Measurements from ENCODE around the gene MAGEA1.
"Not testable (repeated sequence)": the region's sequence is repeated elsewhere in the genome, so short reads cannot be mapped to it uniquely, and the experiment has no call there.

Gene MAGEA1, protein sequence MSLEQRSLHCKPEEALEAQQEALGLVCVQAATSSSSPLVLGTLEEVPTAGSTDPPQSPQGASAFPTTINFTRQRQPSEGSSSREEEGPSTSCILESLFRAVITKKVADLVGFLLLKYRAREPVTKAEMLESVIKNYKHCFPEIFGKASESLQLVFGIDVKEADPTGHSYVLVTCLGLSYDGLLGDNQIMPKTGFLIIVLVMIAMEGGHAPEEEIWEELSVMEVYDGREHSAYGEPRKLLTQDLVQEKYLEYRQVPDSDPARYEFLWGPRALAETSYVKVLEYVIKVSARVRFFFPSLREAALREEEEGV

DNA sequence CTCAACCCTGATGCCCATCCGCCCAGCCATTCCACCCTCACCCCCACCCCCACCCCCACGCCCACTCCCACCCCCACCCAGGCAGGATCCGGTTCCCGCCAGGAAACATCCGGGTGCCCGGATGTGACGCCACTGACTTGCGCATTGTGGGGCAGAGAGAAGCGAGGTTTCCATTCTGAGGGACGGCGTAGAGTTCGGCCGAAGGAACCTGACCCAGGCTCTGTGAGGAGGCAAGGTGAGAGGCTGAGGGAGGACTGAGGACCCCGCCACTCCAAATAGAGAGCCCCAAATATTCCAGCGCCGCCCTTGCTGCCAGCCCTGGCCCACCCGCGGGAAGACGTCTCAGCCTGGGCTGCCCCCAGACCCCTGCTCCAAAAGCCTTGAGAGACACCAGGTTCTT, at the start of gene MAGEA1:
Gene MAGEA1, plus strand, starts transcription at position 154 of the 400 bp plus-strand sequence. CDS start 3,106 bp downstream, outside the sequence.
- no peak within 1 kb of the TSS for H3K4me3 ChIP-seq (ENCODE audit: severe bottlenecking)
- no peak for DNase-seq (ENCODE audit: low spot score)
- no peaks in the 10 kb centered on the region for H3K36me3 ChIP-seq (ENCODE audit: low read depth)
- H3K4me1 ChIP-seq (ENCODE audit: insufficient read depth, poor library complexity, severe bottlenecking), result no peaks in the 10 kb centered on the region
- H3K9me3 ChIP-seq (ENCODE audit: severe bottlenecking), result no peaks in the 10 kb centered on the region
- TF ChIP-seq, protein P1, sequence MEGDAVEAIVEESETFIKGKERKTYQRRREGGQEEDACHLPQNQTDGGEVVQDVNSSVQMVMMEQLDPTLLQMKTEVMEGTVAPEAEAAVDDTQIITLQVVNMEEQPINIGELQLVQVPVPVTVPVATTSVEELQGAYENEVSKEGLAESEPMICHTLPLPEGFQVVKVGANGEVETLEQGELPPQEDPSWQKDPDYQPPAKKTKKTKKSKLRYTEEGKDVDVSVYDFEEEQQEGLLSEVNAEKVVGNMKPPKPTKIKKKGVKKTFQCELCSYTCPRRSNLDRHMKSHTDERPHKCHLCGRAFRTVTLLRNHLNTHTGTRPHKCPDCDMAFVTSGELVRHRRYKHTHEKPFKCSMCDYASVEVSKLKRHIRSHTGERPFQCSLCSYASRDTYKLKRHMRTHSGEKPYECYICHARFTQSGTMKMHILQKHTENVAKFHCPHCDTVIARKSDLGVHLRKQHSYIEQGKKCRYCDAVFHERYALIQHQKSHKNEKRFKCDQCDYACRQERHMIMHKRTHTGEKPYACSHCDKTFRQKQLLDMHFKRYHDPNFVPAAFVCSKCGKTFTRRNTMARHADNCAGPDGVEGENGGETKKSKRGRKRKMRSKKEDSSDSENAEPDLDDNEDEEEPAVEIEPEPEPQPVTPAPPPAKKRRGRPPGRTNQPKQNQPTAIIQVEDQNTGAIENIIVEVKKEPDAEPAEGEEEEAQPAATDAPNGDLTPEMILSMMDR (IDR thresholded peaks at IDR 0.05; ENCODE audit: poor library complexity, severe bottlenecking), result no peak
- H3K27me3 ChIP-seq (ENCODE audit: insufficient read depth, poor library complexity, severe bottlenecking), result no peaks in the 10 kb centered on the region
- H3K27ac ChIP-seq (ENCODE audit: poor library complexity, severe bottlenecking), result no peak within 1 kb of the TSS
- ATAC-seq (ENCODE audit: low read depth), result no peak

DNA sequence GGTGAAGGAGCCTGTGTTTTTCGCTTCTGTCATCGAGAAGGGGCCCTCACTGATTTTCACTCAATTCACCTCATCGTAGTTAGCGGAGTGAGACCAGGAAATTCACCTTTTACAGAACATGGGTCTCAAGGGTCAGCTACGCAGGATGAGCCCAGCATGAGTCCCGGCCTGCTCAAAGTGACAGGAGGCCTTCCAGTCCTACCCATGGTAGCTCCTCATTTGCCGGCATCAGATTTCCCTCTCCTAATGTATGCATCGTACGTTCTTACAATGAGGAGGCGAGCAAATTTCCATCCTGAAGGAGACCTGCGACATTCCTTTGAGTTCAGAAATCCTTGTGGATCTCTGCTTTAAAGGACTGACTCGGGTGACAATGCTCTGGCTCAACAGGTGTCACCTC, 46.2 kb upstream of the MAGEA1 start:
- H3K27ac ChIP-seq (ENCODE audit: poor library complexity, severe bottlenecking); H3K4me3 ChIP-seq (ENCODE audit: severe bottlenecking); H3K27me3 ChIP-seq (ENCODE audit: insufficient read depth, poor library complexity, severe bottlenecking); ATAC-seq (ENCODE audit: low read depth); H3K4me1 ChIP-seq (ENCODE audit: insufficient read depth, poor library complexity, severe bottlenecking); H3K36me3 ChIP-seq (ENCODE audit: low read depth); DNase-seq (ENCODE audit: low spot score); H3K9me3 ChIP-seq (ENCODE audit: severe bottlenecking): not testable (repeated sequence)

DNA sequence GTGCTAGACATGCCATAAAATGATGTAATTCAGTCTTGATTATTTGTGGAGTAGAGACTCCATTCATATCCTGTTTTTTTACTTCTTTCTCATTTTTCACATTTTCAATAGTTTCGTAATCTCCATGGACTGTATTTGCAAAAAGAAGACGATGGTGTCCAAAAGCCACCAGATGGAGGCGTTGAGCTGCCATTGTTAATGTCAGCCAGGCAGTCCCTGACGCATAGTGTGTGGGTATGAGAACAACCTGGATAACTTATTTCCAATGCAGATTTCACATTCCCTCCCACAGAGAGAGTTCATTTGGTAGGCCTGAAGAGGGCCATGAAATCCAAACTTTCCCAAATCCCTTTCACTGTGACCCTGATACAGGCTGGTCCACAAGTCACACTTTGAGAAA, 40.0 kb upstream of the MAGEA1 start:
- ATAC-seq (ENCODE audit: low read depth), result peak; percentile 61; the same call in 2 of the 3 replicates
- not testable (repeated sequence) for H3K4me1 ChIP-seq (ENCODE audit: insufficient read depth, poor library complexity, severe bottlenecking)

DNA sequence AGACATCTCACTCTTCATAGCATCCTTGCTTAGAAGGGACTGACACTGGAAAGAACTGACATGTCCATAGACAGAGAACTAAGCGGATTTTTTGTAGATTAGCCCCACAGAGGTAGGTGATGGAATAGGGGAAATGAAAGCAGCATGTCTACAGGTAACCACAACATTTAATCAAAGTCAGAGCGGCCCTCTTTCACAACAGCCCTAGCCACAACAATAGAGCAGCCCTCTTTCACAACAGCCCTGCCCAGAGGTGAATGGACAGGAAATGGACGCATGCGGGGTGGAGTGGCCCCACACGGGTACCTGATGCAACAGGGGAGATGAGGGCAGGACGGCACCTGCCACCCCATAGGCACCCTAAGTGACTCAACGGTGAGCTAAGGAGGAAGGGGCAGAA, 32.8 kb upstream of the MAGEA1 start:
- ATAC-seq (ENCODE audit: low read depth), result peak; percentile 55
- H3K36me3 ChIP-seq (ENCODE audit: low read depth); H3K4me1 ChIP-seq (ENCODE audit: insufficient read depth, poor library complexity, severe bottlenecking); DNase-seq (ENCODE audit: low spot score); H3K27me3 ChIP-seq (ENCODE audit: insufficient read depth, poor library complexity, severe bottlenecking); H3K4me3 ChIP-seq (ENCODE audit: severe bottlenecking); H3K9me3 ChIP-seq (ENCODE audit: severe bottlenecking); H3K27ac ChIP-seq (ENCODE audit: poor library complexity, severe bottlenecking): not testable (repeated sequence)

More for the DNA sequence above, 40.0 kb upstream of the MAGEA1 start:
- H3K27ac ChIP-seq (ENCODE audit: poor library complexity, severe bottlenecking); H3K4me3 ChIP-seq (ENCODE audit: severe bottlenecking); H3K9me3 ChIP-seq (ENCODE audit: severe bottlenecking); DNase-seq (ENCODE audit: low spot score); H3K36me3 ChIP-seq (ENCODE audit: low read depth); H3K27me3 ChIP-seq (ENCODE audit: insufficient read depth, poor library complexity, severe bottlenecking): not testable (repeated sequence)

DNA sequence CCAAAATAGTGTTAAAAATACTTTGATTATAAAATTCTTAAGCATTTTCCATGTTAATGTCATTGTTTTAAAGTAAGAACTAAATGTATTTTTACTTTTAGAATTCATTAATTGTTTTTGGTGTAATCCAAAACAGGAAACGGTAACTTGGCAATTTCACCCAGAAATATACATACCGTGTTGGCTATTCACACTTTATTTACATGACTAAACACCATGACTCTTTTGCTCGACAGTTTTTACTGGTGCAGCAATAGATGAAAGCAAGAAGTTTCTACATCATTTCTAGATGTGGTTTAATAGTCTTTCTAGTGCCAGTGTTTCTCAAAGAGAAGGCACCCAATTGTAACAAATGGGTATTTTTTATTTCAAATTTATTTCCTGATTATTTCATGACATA, 25.6 kb upstream of the MAGEA1 start:
- DNase-seq (ENCODE audit: low spot score) (no peak), ATAC-seq (ENCODE audit: low read depth) (no peak)
- Histone ChIP-seq H3K27ac (ENCODE audit: poor library complexity, severe bottlenecking) (no peak overlapping the region), H3K36me3 (ENCODE audit: low read depth) (no peaks in the 10 kb centered on the region), H3K9me3 (ENCODE audit: severe bottlenecking) (no peaks in the 10 kb centered on the region), H3K4me3 (ENCODE audit: severe bottlenecking) (no peak overlapping the region), H3K27me3 (ENCODE audit: insufficient read depth, poor library complexity, severe bottlenecking) (no peaks in the 10 kb centered on the region), H3K4me1 (ENCODE audit: insufficient read depth, poor library complexity, severe bottlenecking) (no peaks in the 10 kb centered on the region)
- TF ChIP-seq, protein P1 (IDR thresholded peaks at IDR 0.05; ENCODE audit: poor library complexity, severe bottlenecking), result no peak

DNA sequence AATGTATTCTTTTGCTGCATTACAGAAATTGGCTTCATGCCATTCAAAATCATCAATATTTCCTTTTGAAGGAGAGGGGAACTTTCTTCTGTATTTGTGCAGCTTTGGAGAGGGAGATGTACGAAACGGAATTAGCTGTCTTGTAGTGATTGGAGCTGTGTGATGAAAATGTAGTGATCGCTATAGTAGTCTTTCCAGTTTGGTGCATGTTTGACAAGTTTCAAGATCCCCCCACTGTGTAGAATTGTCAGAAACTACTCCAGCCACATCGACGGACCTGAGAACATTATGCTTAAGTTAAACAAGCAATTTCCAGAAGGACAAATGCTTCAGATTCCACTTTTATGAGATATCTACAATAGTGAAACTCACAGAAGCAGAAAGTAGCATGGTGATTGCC, 21.6 kb upstream of the MAGEA1 start:
- DNase-seq (ENCODE audit: low spot score), result no peak
- TF ChIP-seq, protein P1 (IDR thresholded peaks at IDR 0.05; ENCODE audit: poor library complexity, severe bottlenecking), result no peak
- Histone ChIP-seq H3K36me3 (ENCODE audit: low read depth) (no peaks in the 10 kb centered on the region), H3K9me3 (ENCODE audit: severe bottlenecking) (no peaks in the 10 kb centered on the region), H3K4me1 (ENCODE audit: insufficient read depth, poor library complexity, severe bottlenecking) (no peaks in the 10 kb centered on the region), H3K27me3 (ENCODE audit: insufficient read depth, poor library complexity, severe bottlenecking) (no peaks in the 10 kb centered on the region), H3K27ac (ENCODE audit: poor library complexity, severe bottlenecking) (no peak overlapping the region), H3K4me3 (ENCODE audit: severe bottlenecking) (no peak overlapping the region)
- no peak for ATAC-seq (ENCODE audit: low read depth)
